H1 (cell line): Measurements from ENCODE around the gene ATAT1. TPM values are rescaled to one million over a fixed set of nuclear protein-coding genes. Genes with fewer than 3 reads are reported as not detected.

Experiments
- CEBPB ChIP-seq: IDR thresholded peaks from 2 replicates; pipeline ENCODE4 v1.6.1; 2012; ENCODE audit warnings: low read depth, low read length
- CHD7 ChIP-seq: fragments of 300-600 bp; sonication (generic); IDR thresholded peaks from 2 replicates; pipeline ENCODE4 v1.7.1; 2012; ENCODE audit warnings: low read length, moderate library complexity, mild to moderate bottlenecking, inconsistent platforms; ENCODE audit not compliant: insufficient replicate concordance
- GTF2F1 ChIP-seq: IDR thresholded peaks from 2 replicates; pipeline ENCODE4 v1.6.1; 2012; ENCODE audit warnings: low read depth, low read length, improper control_type of control experiment, borderline replicate concordance
- JUN ChIP-seq: IDR thresholded peaks from 2 replicates; pipeline ENCODE4 v1.6.1; 2011; ENCODE audit warnings: low read depth, mild to moderate bottlenecking, improper control_type of control experiment, low read length
- SUZ12 ChIP-seq: fragments of 200-600 bp; sonication (generic); IDR thresholded peaks from 2 replicates; pipeline ENCODE4 v1.6.1; 2012; ENCODE audit warnings: mild to moderate bottlenecking, inconsistent platforms, low read length, moderate library complexity, mixed read lengths
- TAF1 ChIP-seq: IDR thresholded peaks from 2 replicates; pipeline ENCODE4 v1.6.1; 2011; ENCODE audit warnings: mild to moderate bottlenecking, low read depth, low read length
- TBP ChIP-seq: IDR thresholded peaks from 2 replicates; pipeline ENCODE4 v1.6.1; 2011; ENCODE audit warnings: low read depth, low read length, improper control_type of control experiment
- polyA plus RNA-seq, 7 experiments: library from polyadenylated mRNA; depleted of rRNA in 3 of 7; stranded (reverse) in 5 of 7; unstranded in 2 of 7; fragments of >200 nt in 5 of 7; fragments of 200-250 nt in 2 of 7; gene quantifications; 1 replicate in 5 of 7; 2 replicates in 1 of 7; 4 replicates in 1 of 7; pipeline versions ENCODE4 v1.2.1 to v1.2.3, GENCODE V29; 2011 to 2013; ENCODE audit warnings: missing spikeins in 2 of 7, mixed read lengths in 2 of 7
- total RNA-seq: library from RNA; stranded (reverse); fragmentation: NEBNext Ultra II Directional; extraction: Animal tissue kit (Norgen Biotek cat#: 25700); gene quantifications from 2 replicates; pipeline ENCODE4 v1.2.1, GENCODE V29; 2021

Gene ATAT1
- total and polyA plus RNA-seq, 2 of the 8 experiments (the other 6 are each of a cell fraction or from before 2014, with no cell fraction given): 14.4 to 14.6 TPM

- TF ChIP-seq CHD7 (no peak), TAF1 (no peak), JUN (no peak), CEBPB (no peak), TBP (no peak), SUZ12 (no peak), GTF2F1 (no peak)
Observed at GRCh38 chr6:30591008-30591407, 35.7 kb upstream of the ATAT1 start (continued).
